T-helper 1 cell (primary cell): ENCODE data around the gene CD22.

Experiments
- DNase-seq, 5 donors: peaks; one replicate each; pipeline ENCODE4 v3.0.0-alpha.2; 2012 to 2020

CD22 gene

GRCh38 chr19:35296644-35297514 is 32.1 kb upstream of the CD22 start:
- DNase-seq: peak in 1 of 5 donors; percentile 10

GRCh38 chr19:35297515-35297848 is 31.5 kb upstream of the CD22 start:
- DNase-seq: no peak

GRCh38 chr19:35297922-35298321 is 31.1 kb upstream of the CD22 start:
- no peak for DNase-seq

GRCh38 chr19:35298561-35298972 is 30.4 kb upstream of the CD22 start:
- DNase-seq: no peak

- no peak for DNase-seq
These were observed 29.3 kb upstream of the CD22 start for GRCh38 chr19:35299523-35300338.

GRCh38 chr19:35300339-35300649 is 28.7 kb upstream of the CD22 start:
- no peak for DNase-seq

- no peak for DNase-seq
These were observed 27.0 kb upstream of the CD22 start for GRCh38 chr19:35301961-35302360.

- DNase-seq: no peak
These were observed 26.5 kb upstream of the CD22 start for GRCh38 chr19:35302446-35302845.

- no peak for DNase-seq
These were observed 25.6 kb upstream of the CD22 start for GRCh38 chr19:35303357-35303915.

- no peak for DNase-seq
These were observed 25.0 kb upstream of the CD22 start for GRCh38 chr19:35304036-35304435.

GRCh38 chr19:35305181-35305580 is 23.8 kb upstream of the CD22 start:
- no peak for DNase-seq

- no peak for DNase-seq
These were observed 22.3 kb upstream of the CD22 start for GRCh38 chr19:35306473-35307246.

- no peak for DNase-seq
These were observed 21.1 kb upstream of the CD22 start for GRCh38 chr19:35307931-35308330.

- no peak for DNase-seq
These were observed 20.1 kb upstream of the CD22 start for GRCh38 chr19:35308910-35309309.

GRCh38 chr19:35309481-35310279 is 19.3 kb upstream of the CD22 start:
- no peak for DNase-seq

- DNase-seq: no peak
These were observed 18.7 kb upstream of the CD22 start for GRCh38 chr19:35310331-35310730.

- DNase-seq: no peak
These were observed 18.0 kb upstream of the CD22 start for GRCh38 chr19:35310811-35311465.

- DNase-seq: no peak
These were observed 16.9 kb upstream of the CD22 start for GRCh38 chr19:35311901-35312665.

GRCh38 chr19:35313587-35313986 is 15.4 kb upstream of the CD22 start:
- no peak for DNase-seq

- no peak for DNase-seq
These were observed 15.0 kb upstream of the CD22 start for GRCh38 chr19:35314031-35314430.
